ENCODE measurements around the gene CRAT. TPM values are rescaled to one million over a fixed set of nuclear protein-coding genes. Genes with fewer than 3 reads are reported as not detected.

Gene CRAT
- total RNA-seq, 1 experiment from 2014 or later, result 38.8 TPM

DNA sequence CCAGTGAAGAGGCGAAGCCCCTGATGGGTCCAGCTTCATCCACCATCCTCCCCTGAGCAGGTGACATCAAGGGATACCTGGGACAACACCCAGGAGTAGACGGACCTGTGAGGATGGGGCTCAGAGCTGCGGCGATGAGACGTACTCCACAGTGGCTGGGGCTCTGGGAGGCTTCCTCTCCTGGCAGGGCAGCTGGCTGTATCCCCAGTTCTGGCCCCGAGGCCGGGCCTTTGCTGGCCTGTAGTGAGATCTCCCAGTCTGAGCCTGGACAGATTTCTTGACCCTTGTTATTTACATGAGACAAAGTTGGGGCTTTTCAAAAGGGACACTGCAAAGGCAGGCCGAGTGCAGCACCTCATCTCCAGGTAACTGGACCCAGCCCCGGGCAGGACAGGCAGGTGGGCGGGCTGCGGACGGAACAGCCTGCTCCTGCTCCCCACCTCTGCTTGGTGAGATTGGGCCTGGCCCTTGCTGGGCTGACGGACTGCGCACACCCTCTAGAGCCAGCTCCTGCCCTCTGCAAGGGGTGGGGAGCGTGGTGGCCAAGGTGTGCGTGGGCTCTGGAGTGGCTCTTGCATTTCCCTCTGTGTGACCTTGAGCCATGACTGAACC lies 44.4 kb upstream of the CRAT start:
- CTCF ChIA-PET, result no interaction called here
- H3K4me3 ChIP-seq (ENCODE audit: low read depth in 2 of 2, low read length in 2 of 2), result no peak overlapping the region
- intact Hi-C loops (cut with micrococcal nuclease; ENCODE audit: unreplicated experiment) (no loop called here), in situ Hi-C loops (cut with HindIII; ENCODE audit: low pct_unique_long_range_greater_than_20kb, low sequenced_read_pairs) (no loop called here)
- TF ChIP-seq TCF7L2 (IDR thresholded peaks at IDR 0.05; ENCODE audit: low read depth, low read length) (no peak), SIN3A (IDR thresholded peaks at IDR 0.05; ENCODE audit: borderline replicate concordance, insufficient read depth, low read depth, low read length) (no peak), POLR2AphosphoS5 (IDR thresholded peaks at IDR 0.05; ENCODE audit: low read depth, low read length) (no peak)
- TF ChIP-seq, protein P1, sequence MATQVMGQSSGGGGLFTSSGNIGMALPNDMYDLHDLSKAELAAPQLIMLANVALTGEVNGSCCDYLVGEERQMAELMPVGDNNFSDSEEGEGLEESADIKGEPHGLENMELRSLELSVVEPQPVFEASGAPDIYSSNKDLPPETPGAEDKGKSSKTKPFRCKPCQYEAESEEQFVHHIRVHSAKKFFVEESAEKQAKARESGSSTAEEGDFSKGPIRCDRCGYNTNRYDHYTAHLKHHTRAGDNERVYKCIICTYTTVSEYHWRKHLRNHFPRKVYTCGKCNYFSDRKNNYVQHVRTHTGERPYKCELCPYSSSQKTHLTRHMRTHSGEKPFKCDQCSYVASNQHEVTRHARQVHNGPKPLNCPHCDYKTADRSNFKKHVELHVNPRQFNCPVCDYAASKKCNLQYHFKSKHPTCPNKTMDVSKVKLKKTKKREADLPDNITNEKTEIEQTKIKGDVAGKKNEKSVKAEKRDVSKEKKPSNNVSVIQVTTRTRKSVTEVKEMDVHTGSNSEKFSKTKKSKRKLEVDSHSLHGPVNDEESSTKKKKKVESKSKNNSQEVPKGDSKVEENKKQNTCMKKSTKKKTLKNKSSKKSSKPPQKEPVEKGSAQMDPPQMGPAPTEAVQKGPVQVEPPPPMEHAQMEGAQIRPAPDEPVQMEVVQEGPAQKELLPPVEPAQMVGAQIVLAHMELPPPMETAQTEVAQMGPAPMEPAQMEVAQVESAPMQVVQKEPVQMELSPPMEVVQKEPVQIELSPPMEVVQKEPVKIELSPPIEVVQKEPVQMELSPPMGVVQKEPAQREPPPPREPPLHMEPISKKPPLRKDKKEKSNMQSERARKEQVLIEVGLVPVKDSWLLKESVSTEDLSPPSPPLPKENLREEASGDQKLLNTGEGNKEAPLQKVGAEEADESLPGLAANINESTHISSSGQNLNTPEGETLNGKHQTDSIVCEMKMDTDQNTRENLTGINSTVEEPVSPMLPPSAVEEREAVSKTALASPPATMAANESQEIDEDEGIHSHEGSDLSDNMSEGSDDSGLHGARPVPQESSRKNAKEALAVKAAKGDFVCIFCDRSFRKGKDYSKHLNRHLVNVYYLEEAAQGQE (IDR thresholded peaks at IDR 0.05; ENCODE audit: insufficient read depth in 1 of 2, low read depth in 2 of 2, low read length in 1 of 2), result no peak
- TF ChIP-seq, protein P2, sequence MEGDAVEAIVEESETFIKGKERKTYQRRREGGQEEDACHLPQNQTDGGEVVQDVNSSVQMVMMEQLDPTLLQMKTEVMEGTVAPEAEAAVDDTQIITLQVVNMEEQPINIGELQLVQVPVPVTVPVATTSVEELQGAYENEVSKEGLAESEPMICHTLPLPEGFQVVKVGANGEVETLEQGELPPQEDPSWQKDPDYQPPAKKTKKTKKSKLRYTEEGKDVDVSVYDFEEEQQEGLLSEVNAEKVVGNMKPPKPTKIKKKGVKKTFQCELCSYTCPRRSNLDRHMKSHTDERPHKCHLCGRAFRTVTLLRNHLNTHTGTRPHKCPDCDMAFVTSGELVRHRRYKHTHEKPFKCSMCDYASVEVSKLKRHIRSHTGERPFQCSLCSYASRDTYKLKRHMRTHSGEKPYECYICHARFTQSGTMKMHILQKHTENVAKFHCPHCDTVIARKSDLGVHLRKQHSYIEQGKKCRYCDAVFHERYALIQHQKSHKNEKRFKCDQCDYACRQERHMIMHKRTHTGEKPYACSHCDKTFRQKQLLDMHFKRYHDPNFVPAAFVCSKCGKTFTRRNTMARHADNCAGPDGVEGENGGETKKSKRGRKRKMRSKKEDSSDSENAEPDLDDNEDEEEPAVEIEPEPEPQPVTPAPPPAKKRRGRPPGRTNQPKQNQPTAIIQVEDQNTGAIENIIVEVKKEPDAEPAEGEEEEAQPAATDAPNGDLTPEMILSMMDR (IDR thresholded peaks at IDR 0.05), result no peak
- no peak for ATAC-seq
- no peaks in the 10 kb centered on the region for H3K4me1 ChIP-seq (ENCODE audit: control insufficient read depth, insufficient read depth, low read length)
- BruUV-seq (replicated peaks), result no TSS peak
- POLR2A ChIA-PET, result no interaction called here
- no peaks in the 10 kb centered on the region for H3K36me3 ChIP-seq (ENCODE audit: control insufficient read depth, insufficient read depth, low read length)
- no peak overlapping the region for H3K27ac ChIP-seq (ENCODE audit: low read length)
- no peaks in the 10 kb centered on the region for H3K9me3 ChIP-seq (ENCODE audit: control insufficient read depth, insufficient read depth, low read depth, low read length)
- H3K27me3 ChIP-seq (ENCODE audit: control insufficient read depth, insufficient read depth, low read length), result no peaks in the 10 kb centered on the region
- DNase-seq (ENCODE audit: low read depth, low spot score), result no peak

DNA sequence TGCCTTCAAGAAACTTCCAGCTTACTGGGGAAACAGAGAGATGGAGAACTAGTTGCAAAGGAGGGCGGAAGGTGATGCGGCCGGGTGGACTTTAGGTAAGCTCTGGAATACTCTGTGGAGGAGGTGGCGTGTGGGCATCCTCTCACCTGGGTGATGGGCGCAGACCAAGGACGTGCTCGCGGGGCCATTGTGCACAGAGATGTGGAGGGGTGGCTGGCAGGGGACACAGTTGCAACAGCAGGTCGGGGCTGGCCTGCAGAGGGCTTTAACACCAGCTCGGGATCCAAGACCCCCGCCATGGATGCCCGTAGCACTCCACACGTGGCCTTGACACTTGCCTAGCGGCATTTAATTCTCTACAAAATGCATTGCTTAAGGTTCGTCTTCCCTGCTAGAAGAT lies 40.9 kb upstream of the CRAT start:
- ATAC-seq, result no peak
- H3K27me3 ChIP-seq (ENCODE audit: control insufficient read depth, insufficient read depth, low read length), result no peaks in the 10 kb centered on the region
- no peak for DNase-seq (ENCODE audit: low read depth, low spot score)
- intact Hi-C loops (cut with micrococcal nuclease; ENCODE audit: unreplicated experiment) (no loop called here), in situ Hi-C loops (cut with HindIII; ENCODE audit: low pct_unique_long_range_greater_than_20kb, low sequenced_read_pairs) (no loop called here)
- no peaks in the 10 kb centered on the region for H3K36me3 ChIP-seq (ENCODE audit: control insufficient read depth, insufficient read depth, low read length)
- no peak overlapping the region for H3K4me3 ChIP-seq (ENCODE audit: low read depth in 2 of 2, low read length in 2 of 2)
- ChIA-PET POLR2A (interaction anchor here (0.5 kb wide), 1 partner anchor 232 kb away, joined by 3 read pairs; no protein-coding TSS in a partner anchor), CTCF (no interaction called here)
- no peak overlapping the region for H3K27ac ChIP-seq (ENCODE audit: low read length)
- BruUV-seq (replicated peaks), result no TSS peak
- H3K9me3 ChIP-seq (ENCODE audit: control insufficient read depth, insufficient read depth, low read depth, low read length), result no peaks in the 10 kb centered on the region
- no peaks in the 10 kb centered on the region for H3K4me1 ChIP-seq (ENCODE audit: control insufficient read depth, insufficient read depth, low read length)
- TF ChIP-seq, protein P1 (IDR thresholded peaks at IDR 0.05; ENCODE audit: insufficient read depth in 1 of 2, low read depth in 2 of 2, low read length in 1 of 2), result no peak
- no peak for TF ChIP-seq TCF7L2 (IDR thresholded peaks at IDR 0.05; ENCODE audit: low read depth, low read length)
- no peak for TF ChIP-seq SIN3A (IDR thresholded peaks at IDR 0.05; ENCODE audit: borderline replicate concordance, insufficient read depth, low read depth, low read length)
- TF ChIP-seq, protein P2 (IDR thresholded peaks at IDR 0.05), result no peak
- TF ChIP-seq POLR2AphosphoS5 (IDR thresholded peaks at IDR 0.05; ENCODE audit: low read depth, low read length), result no peak
